ENCODE measurements around the gene CD1C.

CD1C gene

DNA sequence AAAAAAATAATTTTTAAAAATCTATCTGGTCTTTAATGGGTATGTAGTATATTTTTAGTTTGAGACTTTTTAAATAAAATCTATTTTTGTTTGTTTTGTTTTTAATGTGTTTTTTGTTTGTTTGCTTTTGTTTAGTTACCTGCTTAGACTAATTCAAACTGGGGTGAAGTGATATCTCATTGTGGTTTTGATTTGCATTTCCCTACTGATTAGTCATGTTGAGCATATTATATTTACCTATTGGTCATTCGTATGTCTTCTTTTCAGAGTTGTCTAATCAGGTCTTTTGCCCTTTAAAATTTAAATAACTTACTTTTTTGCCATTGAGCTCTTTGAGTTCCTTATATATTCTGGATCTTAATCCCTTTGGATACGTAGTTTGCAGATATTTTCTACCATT, 21.3 kb downstream of the CD1C start:
- no peak for TF ChIP-seq L3MBTL2 (conservative IDR thresholded peaks at IDR 0.05)
- no peak for TF ChIP-seq ZNF384 (IDR thresholded peaks at IDR 0.05)
- no peak for TF ChIP-seq FOXA1 (IDR thresholded peaks at IDR 0.05)
- no peak for TF ChIP-seq HDGF (IDR thresholded peaks at IDR 0.05; ENCODE audit: borderline replicate concordance)
- TF ChIP-seq FOXM1 (IDR thresholded peaks at IDR 0.05; ENCODE audit: borderline replicate concordance), result no peak
- no peak for TF ChIP-seq LEF1 (IDR thresholded peaks at IDR 0.05; ENCODE audit: borderline replicate concordance)
- no peak for TF ChIP-seq CTBP1 (IDR thresholded peaks at IDR 0.05; ENCODE audit: borderline replicate concordance)
- TF ChIP-seq SP1 (IDR thresholded peaks at IDR 0.05), result no peak
- no peak for TF ChIP-seq ARNT (IDR thresholded peaks at IDR 0.05)
- no peak for DNase-seq (ENCODE audit: extremely low spot score)
- ChIA-PET POLR2A (no interaction called here), CTCF (no interaction called here)

DNA sequence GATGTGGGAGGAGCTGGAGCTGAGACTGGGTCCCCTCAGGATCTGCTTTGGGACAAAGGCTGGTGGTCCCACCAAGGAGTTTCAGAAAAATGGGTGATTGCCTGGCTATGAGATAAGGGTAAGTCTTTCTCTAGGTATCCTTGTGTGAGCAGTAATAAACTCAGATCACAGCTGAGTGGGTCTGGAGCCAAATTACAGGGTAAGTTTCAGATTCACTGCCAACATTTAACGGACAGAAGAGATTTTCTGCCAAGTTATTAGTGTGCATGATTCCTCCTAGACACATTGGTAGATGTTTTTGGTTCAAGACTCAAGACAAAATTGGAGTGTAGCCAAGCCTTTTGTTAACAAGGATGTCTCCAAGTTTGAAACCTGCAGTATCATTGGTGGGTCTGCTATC, 34.1 kb downstream of the CD1C start:
- no peak for DNase-seq (ENCODE audit: extremely low spot score)
- POLR2A ChIA-PET, result no interaction called here
- CTCF ChIA-PET, result interaction anchor here (0.6 kb wide), 1 partner anchor 120 kb away, joined by 7 read pairs; no protein-coding TSS in a partner anchor
- no peak for TF ChIP-seq CTBP1 (IDR thresholded peaks at IDR 0.05; ENCODE audit: borderline replicate concordance)
- TF ChIP-seq L3MBTL2 (conservative IDR thresholded peaks at IDR 0.05), result no peak
- TF ChIP-seq, protein P1, sequence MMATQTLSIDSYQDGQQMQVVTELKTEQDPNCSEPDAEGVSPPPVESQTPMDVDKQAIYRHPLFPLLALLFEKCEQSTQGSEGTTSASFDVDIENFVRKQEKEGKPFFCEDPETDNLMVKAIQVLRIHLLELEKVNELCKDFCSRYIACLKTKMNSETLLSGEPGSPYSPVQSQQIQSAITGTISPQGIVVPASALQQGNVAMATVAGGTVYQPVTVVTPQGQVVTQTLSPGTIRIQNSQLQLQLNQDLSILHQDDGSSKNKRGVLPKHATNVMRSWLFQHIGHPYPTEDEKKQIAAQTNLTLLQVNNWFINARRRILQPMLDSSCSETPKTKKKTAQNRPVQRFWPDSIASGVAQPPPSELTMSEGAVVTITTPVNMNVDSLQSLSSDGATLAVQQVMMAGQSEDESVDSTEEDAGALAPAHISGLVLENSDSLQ (IDR thresholded peaks at IDR 0.05), result no peak
- no peak for TF ChIP-seq TARDBP (IDR thresholded peaks at IDR 0.05)
- no peak for TF ChIP-seq FOXM1 (IDR thresholded peaks at IDR 0.05; ENCODE audit: borderline replicate concordance)
- no peak for TF ChIP-seq BHLHE40 (IDR thresholded peaks at IDR 0.05; ENCODE audit: borderline replicate concordance)
- no peak for TF ChIP-seq HDGF (IDR thresholded peaks at IDR 0.05; ENCODE audit: borderline replicate concordance)

DNA sequence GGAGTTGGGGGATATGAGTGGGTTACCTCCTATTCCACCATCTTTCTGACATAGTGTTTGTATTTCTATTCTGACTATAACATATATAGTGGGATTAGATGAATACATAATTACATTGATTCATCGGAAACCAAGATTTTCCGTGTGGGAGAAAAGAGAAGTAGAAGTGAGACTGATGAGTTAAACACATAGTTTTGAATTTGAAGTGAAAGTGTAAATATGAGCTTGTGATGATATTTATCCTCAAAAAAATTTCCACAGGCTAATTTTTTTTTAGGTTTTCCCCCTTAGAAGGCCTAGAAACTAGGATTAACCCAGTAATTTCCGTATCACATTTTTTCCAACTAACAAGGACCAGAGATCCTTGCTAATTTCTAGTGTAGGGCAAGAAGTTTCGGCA, 34.7 kb downstream of the CD1C start:
- POLR2A ChIA-PET, result no interaction called here
- CTCF ChIA-PET, result interaction anchor here (0.6 kb wide), 1 partner anchor 120 kb away, joined by 7 read pairs; no protein-coding TSS in a partner anchor
- TF ChIP-seq FOXM1 (IDR thresholded peaks at IDR 0.05; ENCODE audit: borderline replicate concordance), result no peak
- TF ChIP-seq LEF1 (IDR thresholded peaks at IDR 0.05; ENCODE audit: borderline replicate concordance), result no peak
- TF ChIP-seq ZNF384 (IDR thresholded peaks at IDR 0.05), result no peak
- no peak for TF ChIP-seq L3MBTL2 (conservative IDR thresholded peaks at IDR 0.05)
- no peak for TF ChIP-seq FOXK2 (IDR thresholded peaks at IDR 0.05)
- no peak for TF ChIP-seq SUZ12 (IDR thresholded peaks at IDR 0.05)
- TF ChIP-seq, protein P1 (IDR thresholded peaks at IDR 0.05), result no peak
- no peak for TF ChIP-seq TARDBP (IDR thresholded peaks at IDR 0.05)
- no peak for TF ChIP-seq ELF4 (IDR thresholded peaks at IDR 0.05)
- no peak for DNase-seq (ENCODE audit: extremely low spot score)

DNA sequence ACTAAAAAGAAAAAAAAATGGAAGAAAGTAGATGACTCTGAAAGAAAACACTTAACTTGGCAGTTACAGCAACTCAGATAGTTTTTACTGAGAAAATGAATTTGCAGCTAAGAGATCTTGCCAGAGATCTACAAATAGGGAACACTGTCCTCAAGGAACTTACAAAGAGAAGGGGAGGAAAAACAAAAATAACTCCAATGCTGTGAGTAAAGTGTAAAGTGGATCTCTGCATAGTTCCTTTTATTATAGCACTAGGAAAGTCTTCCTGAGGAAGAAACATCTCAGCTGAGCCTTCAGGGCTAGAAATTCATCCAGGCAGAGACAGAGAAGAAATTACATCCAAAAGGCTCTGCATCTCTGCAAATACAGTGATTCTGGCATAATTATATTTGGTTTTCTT, 37.8 kb downstream of the CD1C start:
- ChIA-PET CTCF (no interaction called here), POLR2A (no interaction called here)
- TF ChIP-seq LEF1 (IDR thresholded peaks at IDR 0.05; ENCODE audit: borderline replicate concordance) (no peak), SP1 (IDR thresholded peaks at IDR 0.05) (no peak), FOXM1 (IDR thresholded peaks at IDR 0.05; ENCODE audit: borderline replicate concordance) (no peak), TARDBP (IDR thresholded peaks at IDR 0.05) (no peak), NFRKB (IDR thresholded peaks at IDR 0.05) (no peak), ELF4 (IDR thresholded peaks at IDR 0.05) (no peak), ZNF384 (IDR thresholded peaks at IDR 0.05) (no peak), SUZ12 (IDR thresholded peaks at IDR 0.05) (no peak), ARNT (IDR thresholded peaks at IDR 0.05) (no peak), L3MBTL2 (conservative IDR thresholded peaks at IDR 0.05) (no peak), FOXK2 (IDR thresholded peaks at IDR 0.05) (no peak)
- TF ChIP-seq, protein P1 (IDR thresholded peaks at IDR 0.05), result no peak
- no peak for DNase-seq (ENCODE audit: extremely low spot score)

DNA sequence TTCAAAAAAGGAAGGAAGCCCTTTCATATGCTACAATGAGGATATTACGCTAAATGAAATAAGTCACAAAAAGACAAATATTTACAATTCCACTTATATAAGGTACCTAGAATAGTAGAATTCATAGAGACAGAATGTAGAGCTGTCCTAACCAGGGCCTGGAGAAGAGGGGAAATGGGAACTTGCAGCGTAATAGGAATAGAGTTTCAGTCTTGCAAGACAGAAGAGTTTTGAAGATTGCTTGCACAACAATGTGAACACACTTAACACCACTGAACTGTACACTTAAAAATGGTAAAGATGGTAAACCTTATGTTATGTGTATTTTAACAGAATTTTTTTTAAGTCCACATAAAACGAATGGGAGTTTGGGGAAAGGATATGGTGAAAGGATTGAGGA, 38.7 kb downstream of the CD1C start:
- POLR2A ChIA-PET, result no interaction called here
- no peak for DNase-seq (ENCODE audit: extremely low spot score)
- TF ChIP-seq NFRKB (IDR thresholded peaks at IDR 0.05) (no peak), ARNT (IDR thresholded peaks at IDR 0.05) (no peak), L3MBTL2 (conservative IDR thresholded peaks at IDR 0.05) (no peak)
- CTCF ChIA-PET, result no interaction called here

DNA sequence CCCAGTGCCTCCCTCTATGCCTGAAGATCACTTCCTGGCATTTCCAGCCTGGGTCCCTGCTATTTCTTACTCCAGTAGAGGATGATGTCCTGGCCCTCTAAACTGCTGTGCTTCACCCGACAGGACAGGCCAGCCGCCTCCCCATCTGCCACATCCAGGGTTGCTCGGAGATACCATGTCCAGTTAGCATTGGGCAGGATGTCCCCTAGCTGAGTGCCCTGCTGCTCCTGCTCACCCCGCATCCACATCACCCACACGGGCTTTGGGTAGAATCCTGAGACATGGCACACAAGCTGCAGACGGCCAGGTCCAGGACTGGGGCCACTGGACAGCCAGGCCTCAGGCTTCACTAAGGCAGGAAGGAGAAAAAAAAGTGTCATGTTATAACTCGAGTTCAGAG, 39.6 kb downstream of the CD1C start:
- TF ChIP-seq TARDBP (IDR thresholded peaks at IDR 0.05) (no peak), CTBP1 (IDR thresholded peaks at IDR 0.05; ENCODE audit: borderline replicate concordance) (no peak), SUZ12 (IDR thresholded peaks at IDR 0.05) (no peak), L3MBTL2 (conservative IDR thresholded peaks at IDR 0.05) (no peak), FOXK2 (IDR thresholded peaks at IDR 0.05) (no peak), BHLHE40 (IDR thresholded peaks at IDR 0.05; ENCODE audit: borderline replicate concordance) (no peak), ELF4 (IDR thresholded peaks at IDR 0.05) (no peak), FOXM1 (IDR thresholded peaks at IDR 0.05; ENCODE audit: borderline replicate concordance) (no peak)
- CTCF ChIA-PET, result no interaction called here
- no peak for DNase-seq (ENCODE audit: extremely low spot score)
- POLR2A ChIA-PET, result no interaction called here

DNA sequence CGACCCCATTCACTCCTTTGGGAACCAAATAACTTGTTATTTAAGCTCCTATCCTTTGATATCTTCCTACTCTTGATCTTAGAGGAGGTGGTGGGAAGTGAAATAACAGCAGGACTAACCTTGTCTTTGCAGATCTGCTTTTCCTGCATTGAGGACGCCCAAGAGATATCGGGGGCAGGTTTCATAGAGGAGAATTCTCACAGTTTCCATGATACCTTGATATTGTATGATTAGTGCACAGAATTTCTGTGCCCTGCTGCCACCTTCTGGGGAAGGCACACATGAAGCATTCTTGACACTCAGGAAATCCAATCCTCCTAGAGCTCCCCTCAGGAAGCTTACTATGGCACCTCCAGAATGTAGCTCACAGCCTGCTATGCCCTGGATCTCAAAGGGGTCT, 40.0 kb downstream of the CD1C start:
- ChIA-PET CTCF (no interaction called here), POLR2A (no interaction called here)
- no peak for TF ChIP-seq NFRKB (IDR thresholded peaks at IDR 0.05)
- TF ChIP-seq L3MBTL2 (conservative IDR thresholded peaks at IDR 0.05), result no peak
- TF ChIP-seq, protein P1 (IDR thresholded peaks at IDR 0.05), result no peak
- no peak for TF ChIP-seq BHLHE40 (IDR thresholded peaks at IDR 0.05; ENCODE audit: borderline replicate concordance)
- no peak for TF ChIP-seq ZNF384 (IDR thresholded peaks at IDR 0.05)
- no peak for TF ChIP-seq SUZ12 (IDR thresholded peaks at IDR 0.05)
- TF ChIP-seq FOXM1 (IDR thresholded peaks at IDR 0.05; ENCODE audit: borderline replicate concordance), result no peak
- no peak for TF ChIP-seq LEF1 (IDR thresholded peaks at IDR 0.05; ENCODE audit: borderline replicate concordance)
- TF ChIP-seq SP1 (IDR thresholded peaks at IDR 0.05), result no peak
- no peak for TF ChIP-seq ARNT (IDR thresholded peaks at IDR 0.05)
- TF ChIP-seq TARDBP (IDR thresholded peaks at IDR 0.05), result no peak
- DNase-seq (ENCODE audit: extremely low spot score), result no peak

Measured in HEK293T (cell line).